Thoracic aorta (tissue), 2 donors: ENCODE data around the gene LINC00305. TPM values are rescaled to one million over a fixed set of nuclear protein-coding genes. Genes with fewer than 3 reads are reported as not detected.

Source experiments
- ATAC-seq: fragments of 150-250 bp; one replicate; pipeline ENCODE4 v1.8.0; 2017; ENCODE audit warnings: low read depth; ENCODE audit not compliant: insufficient number of reproducible peaks, low FRiP score
- DNase-seq: peaks from one replicate; pipeline ENCODE4 v3.0.0-alpha.2; 2020; ENCODE audit warnings: low spot score
- H3K27ac ChIP-seq, 2 donors: fragments of 200-600 bp; sonication (generic); 1 replicate in 1 of 2; 2 replicates in 1 of 2; pipeline ENCODE4 v1.5.1; 2016; ENCODE audit warnings: mild to moderate bottlenecking in 2 of 2, moderate library complexity in 2 of 2
- H3K27me3 ChIP-seq: fragments of 200-600 bp; sonication (generic); replicated peaks from 2 replicates; pipeline ENCODE4 v1.6.0; 2016; ENCODE audit warnings: mild to moderate bottlenecking; ENCODE audit not compliant: insufficient read depth
- H3K36me3 ChIP-seq: fragments of 200-600 bp; sonication (generic); one replicate; pipeline ENCODE4 v1.5.1; 2016
- H3K4me1 ChIP-seq, 2 donors: fragments of 200-600 bp; sonication (generic); 1 replicate in 1 of 2; 2 replicates in 1 of 2; pipeline versions ENCODE4 v1.5.1 to v1.6.0; 2016; ENCODE audit warnings: low read depth in 2 of 2, mild to moderate bottlenecking in 1 of 2; ENCODE audit not compliant: control insufficient read depth in 1 of 2
- H3K4me3 ChIP-seq: fragments of 200-600 bp; sonication (generic); 2 replicates; pipeline ENCODE4 v1.5.1; 2016; ENCODE audit warnings: mild to moderate bottlenecking
- H3K9me3 ChIP-seq: fragments of 200-600 bp; sonication (generic); 2 replicates; pipeline ENCODE4 v1.5.1; 2016
- total RNA-seq, 2 donors: library from RNA; depleted of rRNA; stranded (reverse); fragments of >200 nt; gene quantifications; one replicate each; pipeline versions ENCODE4 v1.1.0 to v1.2.3, GENCODE V29; 2016
- TF ChIP-seq, protein P1 (sequence below): fragments of 200-600 bp; sonication (generic); IDR thresholded peaks from one replicate; pipeline ENCODE4 v1.5.1; 2019; ENCODE audit warnings: antibody characterized with exemption

Gene LINC00305
- total RNA-seq, 2 donors from 2014 or later, result not detected

DNA sequence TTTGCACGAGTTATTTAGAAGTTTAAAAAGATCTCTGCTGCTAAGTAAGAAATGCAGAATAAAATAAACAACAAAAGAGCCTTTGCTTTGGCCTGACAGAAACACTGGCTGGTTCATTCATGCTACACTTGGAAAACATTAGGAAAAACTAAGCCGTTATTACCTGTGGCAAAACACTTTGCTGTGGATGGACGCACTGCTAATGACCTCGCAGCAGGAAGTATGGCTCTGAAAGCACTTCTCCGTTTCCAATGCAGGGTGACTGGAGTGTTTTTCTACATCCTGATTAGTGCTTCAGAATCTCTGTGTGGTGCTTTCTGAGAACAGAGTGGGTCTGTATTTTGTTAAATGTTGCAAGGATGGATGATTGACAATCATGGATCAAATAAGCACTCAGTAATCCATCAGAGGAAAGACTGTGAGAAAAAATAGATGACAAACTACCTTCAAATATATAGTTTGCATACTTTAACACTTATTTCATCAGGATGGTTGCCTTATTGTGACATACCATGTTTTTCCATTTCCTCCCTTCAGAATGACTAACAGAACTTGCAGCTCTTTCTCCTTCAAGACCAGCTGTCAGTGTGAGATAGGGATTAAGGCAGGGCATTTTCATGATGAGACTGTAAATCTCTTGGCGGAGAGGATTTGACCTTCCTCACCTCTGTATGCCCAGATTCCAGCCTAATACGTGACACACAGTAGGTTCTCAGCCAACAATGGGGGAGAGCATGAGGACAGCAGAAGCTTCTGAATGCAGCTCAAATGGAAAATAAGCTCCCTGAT lies 38.0 kb downstream of the LINC00305 start:
- H3K9me3 ChIP-seq, result no peaks in the 10 kb centered on the region
- H3K27me3 ChIP-seq, result no peaks in the 10 kb centered on the region
- H3K4me1 ChIP-seq, result no peaks in the 10 kb centered on the region
- ATAC-seq, result no peak
- DNase-seq, result no peak
- TF ChIP-seq, protein P1, sequence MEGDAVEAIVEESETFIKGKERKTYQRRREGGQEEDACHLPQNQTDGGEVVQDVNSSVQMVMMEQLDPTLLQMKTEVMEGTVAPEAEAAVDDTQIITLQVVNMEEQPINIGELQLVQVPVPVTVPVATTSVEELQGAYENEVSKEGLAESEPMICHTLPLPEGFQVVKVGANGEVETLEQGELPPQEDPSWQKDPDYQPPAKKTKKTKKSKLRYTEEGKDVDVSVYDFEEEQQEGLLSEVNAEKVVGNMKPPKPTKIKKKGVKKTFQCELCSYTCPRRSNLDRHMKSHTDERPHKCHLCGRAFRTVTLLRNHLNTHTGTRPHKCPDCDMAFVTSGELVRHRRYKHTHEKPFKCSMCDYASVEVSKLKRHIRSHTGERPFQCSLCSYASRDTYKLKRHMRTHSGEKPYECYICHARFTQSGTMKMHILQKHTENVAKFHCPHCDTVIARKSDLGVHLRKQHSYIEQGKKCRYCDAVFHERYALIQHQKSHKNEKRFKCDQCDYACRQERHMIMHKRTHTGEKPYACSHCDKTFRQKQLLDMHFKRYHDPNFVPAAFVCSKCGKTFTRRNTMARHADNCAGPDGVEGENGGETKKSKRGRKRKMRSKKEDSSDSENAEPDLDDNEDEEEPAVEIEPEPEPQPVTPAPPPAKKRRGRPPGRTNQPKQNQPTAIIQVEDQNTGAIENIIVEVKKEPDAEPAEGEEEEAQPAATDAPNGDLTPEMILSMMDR, result no peak
- no peak overlapping the region for H3K27ac ChIP-seq
- H3K4me3 ChIP-seq, result no peak overlapping the region
- no peaks in the 10 kb centered on the region for H3K36me3 ChIP-seq

DNA sequence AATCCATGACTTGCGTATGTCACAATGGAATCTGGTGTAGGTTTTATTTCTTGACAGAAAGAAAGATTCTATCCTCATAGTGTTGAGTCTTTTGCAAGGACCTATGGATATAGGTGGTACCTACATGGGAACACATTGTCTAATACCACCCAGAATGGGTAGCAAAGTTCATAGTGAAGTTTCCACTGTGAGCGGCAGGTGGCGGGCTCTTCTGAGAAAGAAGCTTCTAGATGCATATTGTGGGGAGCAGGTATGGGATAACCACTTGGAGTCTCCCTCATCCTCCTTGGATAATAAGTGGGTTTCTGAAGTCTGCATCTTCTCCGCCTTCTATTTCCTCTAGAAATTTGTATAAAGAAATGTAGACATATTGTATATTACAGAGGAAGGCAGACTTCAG lies 44.9 kb downstream of the LINC00305 start:
- H3K4me3 ChIP-seq, result no peak overlapping the region
- ATAC-seq (no peak), DNase-seq (no peak)
- H3K36me3 ChIP-seq, result no peaks in the 10 kb centered on the region
- no peak overlapping the region for H3K27ac ChIP-seq
- TF ChIP-seq, protein P1, result no peak
- H3K9me3 ChIP-seq, result no peaks in the 10 kb centered on the region
- H3K27me3 ChIP-seq, result no peaks in the 10 kb centered on the region
- no peaks in the 10 kb centered on the region for H3K4me1 ChIP-seq

DNA sequence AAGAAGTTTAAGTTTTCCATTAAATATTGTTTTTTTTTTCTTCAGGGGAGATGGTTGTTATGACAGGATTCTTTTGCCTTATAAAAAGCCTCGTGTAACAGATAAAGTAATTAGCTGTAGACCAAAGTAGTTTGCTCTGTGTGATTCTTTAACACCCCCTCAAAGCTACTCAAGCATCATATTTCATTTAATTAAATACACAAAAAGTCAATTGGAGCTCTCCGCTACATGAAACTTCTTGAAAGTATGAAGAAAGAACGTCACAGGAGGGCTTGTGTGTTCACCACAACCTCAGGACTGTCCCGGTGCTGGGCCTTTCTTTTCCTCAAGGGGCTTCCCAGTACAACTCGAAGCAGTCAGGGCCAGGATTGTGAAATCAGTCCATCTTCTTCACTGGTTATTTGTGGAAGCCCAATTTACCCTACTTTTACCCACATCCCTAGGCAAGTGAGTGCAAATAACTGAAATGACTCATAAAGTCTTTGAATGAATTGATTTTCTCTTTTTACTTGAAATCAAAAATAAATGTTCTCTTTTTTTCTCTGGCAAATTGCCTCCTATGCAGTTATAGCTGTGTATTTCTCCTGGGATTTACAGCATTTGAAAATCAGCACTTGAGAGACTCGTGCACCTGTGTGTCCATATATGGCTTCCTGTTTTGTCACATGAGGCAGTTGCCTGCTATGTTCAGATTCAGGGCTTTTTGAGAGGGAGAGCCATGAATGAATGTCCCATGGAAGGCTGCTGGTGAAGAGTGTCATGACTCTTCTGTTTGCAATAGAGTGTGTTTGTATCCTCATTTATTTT lies 48.6 kb downstream of the LINC00305 start:
- Histone ChIP-seq H3K9me3 (no peaks in the 10 kb centered on the region), H3K27me3 (no peaks in the 10 kb centered on the region), H3K27ac (no peak overlapping the region), H3K36me3 (no peaks in the 10 kb centered on the region), H3K4me3 (no peak overlapping the region), H3K4me1 (no peaks in the 10 kb centered on the region)
- DNase-seq, result no peak
- TF ChIP-seq, protein P1, result no peak
- ATAC-seq, result no peak

DNA sequence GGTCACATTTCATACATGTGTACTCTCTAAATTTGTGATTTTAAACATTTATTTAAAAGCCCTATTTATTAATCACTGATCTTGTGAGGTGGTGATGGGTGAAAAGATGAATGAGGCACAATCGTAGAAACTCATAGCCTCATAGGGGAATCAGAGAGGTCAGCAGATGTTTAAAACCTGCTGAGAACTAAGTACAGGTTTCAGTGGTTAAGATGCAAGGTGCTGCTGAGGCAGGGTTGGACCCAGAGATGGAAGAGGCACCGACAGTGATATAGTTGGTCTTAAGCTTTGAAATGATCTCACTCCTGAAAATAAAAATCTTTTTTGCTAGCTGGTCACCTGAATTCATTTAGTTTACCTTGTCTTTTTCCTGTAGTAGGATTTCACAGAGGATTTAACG lies 49.6 kb downstream of the LINC00305 start:
- H3K9me3 ChIP-seq, result no peaks in the 10 kb centered on the region
- no peaks in the 10 kb centered on the region for H3K4me1 ChIP-seq
- ATAC-seq (no peak), DNase-seq (no peak)
- TF ChIP-seq, protein P1, result no peak
- H3K36me3 ChIP-seq, result no peaks in the 10 kb centered on the region
- H3K27me3 ChIP-seq, result no peaks in the 10 kb centered on the region
- H3K27ac ChIP-seq, result no peak overlapping the region
- H3K4me3 ChIP-seq, result no peak overlapping the region

DNA sequence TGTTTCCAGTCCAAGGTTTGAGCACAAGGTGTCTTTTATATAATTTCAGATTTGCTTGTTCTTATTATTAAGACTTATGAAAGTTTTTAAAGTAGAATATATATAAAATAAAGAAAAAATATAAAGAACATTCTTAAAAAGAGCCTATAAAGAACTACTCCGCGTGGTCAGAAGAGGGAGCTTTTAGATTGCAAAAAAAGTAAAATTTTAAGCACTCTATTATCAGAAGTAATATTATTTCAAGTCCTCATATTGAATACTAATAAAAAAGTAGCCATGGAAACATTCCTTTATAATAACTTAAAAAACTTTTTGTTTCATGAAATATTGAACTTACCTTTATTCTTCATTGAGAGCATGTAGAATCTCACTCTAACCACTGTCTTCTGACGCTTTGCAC lies 51.4 kb downstream of the LINC00305 start:
- DNase-seq (no peak), ATAC-seq (no peak)
- no peak overlapping the region for H3K27ac ChIP-seq
- no peaks in the 10 kb centered on the region for H3K36me3 ChIP-seq
- H3K4me3 ChIP-seq, result no peak overlapping the region
- H3K9me3 ChIP-seq, result no peaks in the 10 kb centered on the region
- no peaks in the 10 kb centered on the region for H3K4me1 ChIP-seq
- TF ChIP-seq, protein P1, result no peak
- H3K27me3 ChIP-seq, result no peaks in the 10 kb centered on the region
